Fibroblast of villous mesenchyme (primary cell): ENCODE results near the gene UBALD2. TPM values are rescaled to one million over a fixed set of nuclear protein-coding genes. Genes with fewer than 3 reads are reported as not detected.
A peak's percentile ranks its signal among the peaks of the same experiment; 100 is the strongest.

Source experiments
- DNase-seq: peaks from one replicate; pipeline ENCODE4 v3.0.0-alpha.2; 2010; ENCODE audit warnings: low read depth
- H3K4me3 ChIP-seq: 2 replicates; pipeline ENCODE4 v1.5.1; 2011; ENCODE audit warnings: low read depth, mild to moderate bottlenecking, low read length
- CTCF ChIP-seq: IDR thresholded peaks from 2 replicates; pipeline ENCODE4 v1.5.1; 2012; ENCODE audit warnings: low read depth, mild to moderate bottlenecking, low read length; ENCODE audit not compliant: insufficient read depth
- total RNA-seq: library from RNA; depleted of rRNA; stranded (reverse); fragments of >200 nt; gene quantifications from 2 replicates; pipeline ENCODE4 v1.2.3, GENCODE V29; 2012

UBALD2 gene
- total RNA-seq, 1 donor: 5.6 TPM

GRCh38 chr17:76276461-76277299 lies 11.5 kb downstream of the UBALD2 start:
- TF ChIP-seq CTCF: no peak
- no peak overlapping the region for H3K4me3 ChIP-seq
- DNase-seq: peak; percentile 58

- no peak overlapping the region for H3K4me3 ChIP-seq
- TF ChIP-seq CTCF: no peak
- DNase-seq: no peak
Observed at GRCh38 chr17:76277300-76278267, 12.4 kb downstream of the UBALD2 start.

GRCh38 chr17:76278268-76278908 lies 13.2 kb downstream of the UBALD2 start:
- DNase-seq: no peak
- no peak overlapping the region for H3K4me3 ChIP-seq
- no peak for TF ChIP-seq CTCF

- peak; percentile 96 for TF ChIP-seq CTCF
- DNase-seq: peak; percentile 77
- H3K4me3 ChIP-seq: no peak overlapping the region
Observed at GRCh38 chr17:76278952-76279741, 14.0 kb downstream of the UBALD2 start.

- no peak overlapping the region for H3K4me3 ChIP-seq
- no peak for TF ChIP-seq CTCF
- DNase-seq: no peak
Observed at GRCh38 chr17:76279742-76280287, 14.7 kb downstream of the UBALD2 start.
